Inflammatory macrophage treated with lipopolysaccharide for 4 hours (primary cell): ENCODE measurements around the gene PMEPA1.

Source experiments
- DNase-seq: peaks from one replicate; pipeline ENCODE4 v3.0.0-alpha.2; 2020

The PMEPA1 gene

GRCh38 chr20:57618764-57619050 lies 91.1 kb downstream of the PMEPA1 start:
- DNase-seq, result no peak

- peak; percentile 26 for DNase-seq
Measured at GRCh38 chr20:57618091-57618763, 91.6 kb downstream of the PMEPA1 start.

- DNase-seq, result no peak
Measured at GRCh38 chr20:57617079-57617795, 92.6 kb downstream of the PMEPA1 start.

GRCh38 chr20:57616143-57616951 lies 93.5 kb downstream of the PMEPA1 start:
- DNase-seq, result no peak

GRCh38 chr20:57615445-57615811 lies 94.4 kb downstream of the PMEPA1 start:
- DNase-seq, result no peak

GRCh38 chr20:57614490-57615444 lies 95.0 kb downstream of the PMEPA1 start:
- DNase-seq, result no peak

- no peak for DNase-seq
Measured at GRCh38 chr20:57613481-57613921, 96.3 kb downstream of the PMEPA1 start.

- no peak for DNase-seq
Measured at GRCh38 chr20:57612916-57613315, 96.9 kb downstream of the PMEPA1 start.

- DNase-seq, result no peak
Measured at GRCh38 chr20:57612436-57612835, 97.4 kb downstream of the PMEPA1 start.

- no peak for DNase-seq
Measured at GRCh38 chr20:57611586-57612311, 98.1 kb downstream of the PMEPA1 start.

GRCh38 chr20:57610261-57610952 lies 99.4 kb downstream of the PMEPA1 start:
- no peak for DNase-seq

- no peak for DNase-seq
Measured at GRCh38 chr20:57609842-57610167, 100.0 kb downstream of the PMEPA1 start.

- DNase-seq, result no peak
Measured at GRCh38 chr20:57609086-57609841, 100.6 kb downstream of the PMEPA1 start.

GRCh38 chr20:57608516-57608915 lies 101.3 kb downstream of the PMEPA1 start:
- DNase-seq, result no peak

- no peak for DNase-seq
Measured at GRCh38 chr20:57605878-57606277, 103.9 kb downstream of the PMEPA1 start.

- DNase-seq, result no peak
Measured at GRCh38 chr20:57605045-57605444, 104.8 kb downstream of the PMEPA1 start.

- no peak for DNase-seq
Measured at GRCh38 chr20:57603120-57603519, 106.7 kb downstream of the PMEPA1 start.

GRCh38 chr20:57601737-57602136 lies 108.1 kb downstream of the PMEPA1 start:
- DNase-seq, result no peak

- no peak for DNase-seq
Measured at GRCh38 chr20:57601211-57601570, 108.6 kb downstream of the PMEPA1 start.

GRCh38 chr20:57600320-57601210 lies 109.2 kb downstream of the PMEPA1 start:
- no peak for DNase-seq
